ENCODE data around the gene DTNB.

Gene DTNB

DNA sequence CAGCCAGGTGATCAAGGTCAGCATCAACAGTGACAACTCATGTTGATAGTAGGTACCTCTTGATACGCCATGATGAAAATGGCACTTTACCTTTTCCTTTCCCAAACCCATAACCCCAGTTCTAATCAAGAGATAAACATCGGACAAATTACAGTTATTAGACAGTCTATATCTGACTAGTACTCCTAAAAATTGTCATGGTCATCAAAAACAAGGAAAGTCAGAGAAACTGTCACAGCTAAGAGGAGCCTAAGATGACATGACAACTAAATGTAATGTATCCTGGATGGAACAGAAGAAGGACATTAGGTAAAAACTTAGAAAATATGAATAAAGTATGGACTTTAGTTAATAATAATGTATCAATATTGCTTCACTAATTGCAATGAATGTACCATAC, 234.6 kb downstream of the DTNB start:
- no peak overlapping the region for H3K4me3 ChIP-seq (replicated peaks; ENCODE audit: low read depth, low read length)
- DNase-seq (ENCODE audit: low read depth), result no peak
- no peak for TF ChIP-seq CTCF (IDR thresholded peaks at IDR 0.05; ENCODE audit: low read length, missing control alignments)

DNA sequence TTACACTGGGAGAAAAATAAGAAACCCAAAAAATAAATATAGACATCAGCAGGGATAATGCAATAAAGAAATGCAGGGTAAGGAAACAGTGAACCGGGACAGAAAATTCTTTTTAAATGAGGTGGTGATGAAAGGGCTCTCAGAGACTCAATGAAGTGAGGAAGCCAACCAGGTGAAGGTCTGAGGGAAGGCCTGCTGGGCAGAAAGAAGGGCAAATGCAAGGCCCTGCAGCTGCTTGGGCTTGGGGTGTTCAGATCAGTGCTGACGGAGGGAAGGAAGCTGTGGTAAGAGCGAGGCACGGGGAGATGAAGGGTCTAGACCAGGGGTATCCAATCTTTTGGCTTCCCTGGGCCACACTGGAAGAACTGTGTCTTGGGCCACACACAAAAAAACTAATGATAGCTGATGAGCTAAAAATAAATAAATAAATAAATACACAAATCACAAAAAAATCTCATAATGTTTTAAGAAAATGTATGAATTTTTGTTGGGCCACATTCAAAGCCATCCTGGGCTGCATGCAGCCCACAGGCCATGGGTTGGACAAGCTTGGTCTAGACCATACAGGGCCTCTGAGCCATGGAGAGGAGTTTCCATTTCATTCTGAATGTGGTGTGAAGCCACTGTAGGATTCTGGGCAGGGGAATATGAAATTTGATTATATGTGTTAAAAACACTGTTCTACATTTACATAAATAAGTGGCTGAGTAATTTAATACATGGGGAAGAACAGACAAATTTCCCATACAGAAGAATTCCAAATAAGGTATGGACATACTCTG, 235.3 kb downstream of the DTNB start:
- TF ChIP-seq CTCF (IDR thresholded peaks at IDR 0.05; ENCODE audit: low read length, missing control alignments), result no peak
- H3K4me3 ChIP-seq (replicated peaks; ENCODE audit: low read depth, low read length), result no peak overlapping the region
- DNase-seq (ENCODE audit: low read depth), result no peak

DNA sequence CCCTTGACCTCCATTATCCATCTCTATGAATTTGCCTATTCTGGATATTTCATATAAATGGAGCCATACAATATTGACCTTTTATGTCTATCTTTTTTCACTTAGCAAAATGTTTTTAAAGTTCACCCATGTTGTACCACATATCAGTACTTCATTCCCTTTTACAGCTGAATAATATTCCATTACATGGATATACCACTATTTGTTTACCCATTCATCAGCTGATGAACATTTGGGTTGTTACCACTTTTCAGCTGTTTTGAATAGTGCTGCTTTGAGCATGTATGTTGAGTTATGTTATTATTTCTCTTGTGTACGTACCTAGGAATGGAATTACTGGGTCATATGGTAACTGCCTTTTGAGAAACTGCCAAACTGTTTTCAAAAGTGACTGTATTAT, 238.0 kb downstream of the DTNB start:
- H3K4me3 ChIP-seq (replicated peaks; ENCODE audit: low read depth, low read length), result no peak overlapping the region
- no peak for TF ChIP-seq CTCF (IDR thresholded peaks at IDR 0.05; ENCODE audit: low read length, missing control alignments)
- no peak for DNase-seq (ENCODE audit: low read depth)

DNA sequence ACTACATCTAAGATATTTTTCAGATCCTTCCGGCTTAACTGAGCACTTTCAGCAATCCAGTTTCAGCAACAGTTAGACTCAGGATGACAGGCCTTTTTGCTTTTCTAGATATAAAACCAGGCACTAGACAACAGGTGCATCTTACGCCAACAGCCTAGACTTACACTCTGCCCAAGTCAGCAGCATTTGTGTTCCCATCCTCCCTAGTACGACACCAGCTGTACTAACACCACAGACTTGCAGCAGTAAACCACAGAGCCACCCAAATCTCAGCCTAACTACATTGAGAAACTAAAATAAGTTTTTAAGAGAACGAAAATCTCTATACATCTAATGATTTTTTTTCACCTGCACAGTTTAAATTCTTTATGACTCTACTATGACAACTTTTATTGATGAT, 241.8 kb downstream of the DTNB start:
- no peak for TF ChIP-seq CTCF (IDR thresholded peaks at IDR 0.05; ENCODE audit: low read length, missing control alignments)

DNA sequence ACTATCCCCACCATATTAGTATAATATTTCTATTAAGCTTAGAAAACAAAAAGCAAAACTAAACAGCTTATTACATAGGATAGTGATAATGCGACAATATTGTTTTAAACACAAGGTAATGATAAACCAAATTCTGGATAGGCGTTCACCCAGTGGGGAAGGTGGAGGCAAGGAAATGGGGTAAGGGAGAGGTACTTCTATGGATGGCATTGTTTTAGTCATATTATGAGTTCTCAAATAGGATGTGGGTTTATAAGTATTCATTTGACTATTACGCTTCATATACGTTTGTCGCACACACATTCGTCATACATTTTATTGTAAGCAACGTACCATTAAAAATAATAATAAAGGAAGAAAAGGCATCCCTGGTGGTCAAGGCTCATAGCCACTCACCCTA, 242.8 kb downstream of the DTNB start:
- no peak for DNase-seq (ENCODE audit: low read depth)
- no peak overlapping the region for H3K4me3 ChIP-seq (replicated peaks; ENCODE audit: low read depth, low read length)
- no peak for TF ChIP-seq CTCF (IDR thresholded peaks at IDR 0.05; ENCODE audit: low read length, missing control alignments)

More for the DNA sequence above, 241.8 kb downstream of the DTNB start:
- DNase-seq (ENCODE audit: low read depth), result no peak
- H3K4me3 ChIP-seq (replicated peaks; ENCODE audit: low read depth, low read length), result no peak overlapping the region

GRCh38 chr2:25426326-25426725, 247.1 kb downstream of the DTNB start:
- TF ChIP-seq CTCF (IDR thresholded peaks at IDR 0.05; ENCODE audit: low read length, missing control alignments), result no peak
- no peak for DNase-seq (ENCODE audit: low read depth)
- no peak overlapping the region for H3K4me3 ChIP-seq (replicated peaks; ENCODE audit: low read depth, low read length)

Data from fibroblast of pulmonary artery (primary cell).